ENCODE results near the gene CYP2S1.
"Not testable (repeated sequence)": the region's sequence is repeated elsewhere in the genome, so short reads cannot be mapped to it uniquely, and the experiment has no call there.

CYP2S1 gene

DNA sequence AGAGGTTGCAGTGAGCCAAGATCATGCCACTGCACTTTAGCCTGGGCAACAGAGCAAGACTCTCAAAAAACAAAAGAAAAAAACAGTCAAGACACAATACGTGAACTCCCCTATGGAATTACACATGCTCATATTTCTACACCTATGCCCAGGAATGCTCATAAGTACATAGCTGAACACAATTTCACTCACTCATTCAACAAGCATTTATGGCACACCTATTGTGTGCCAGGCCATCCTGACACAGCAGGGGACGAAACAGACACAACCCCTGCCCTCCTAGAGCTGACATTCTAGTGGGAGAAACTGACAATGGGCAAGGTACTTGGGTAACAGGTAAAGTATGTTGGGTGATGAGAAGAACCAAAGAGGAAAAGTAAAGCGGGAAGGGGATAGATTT is 35.5 kb downstream of the CYP2S1 start:
- TF ChIP-seq, protein P1, sequence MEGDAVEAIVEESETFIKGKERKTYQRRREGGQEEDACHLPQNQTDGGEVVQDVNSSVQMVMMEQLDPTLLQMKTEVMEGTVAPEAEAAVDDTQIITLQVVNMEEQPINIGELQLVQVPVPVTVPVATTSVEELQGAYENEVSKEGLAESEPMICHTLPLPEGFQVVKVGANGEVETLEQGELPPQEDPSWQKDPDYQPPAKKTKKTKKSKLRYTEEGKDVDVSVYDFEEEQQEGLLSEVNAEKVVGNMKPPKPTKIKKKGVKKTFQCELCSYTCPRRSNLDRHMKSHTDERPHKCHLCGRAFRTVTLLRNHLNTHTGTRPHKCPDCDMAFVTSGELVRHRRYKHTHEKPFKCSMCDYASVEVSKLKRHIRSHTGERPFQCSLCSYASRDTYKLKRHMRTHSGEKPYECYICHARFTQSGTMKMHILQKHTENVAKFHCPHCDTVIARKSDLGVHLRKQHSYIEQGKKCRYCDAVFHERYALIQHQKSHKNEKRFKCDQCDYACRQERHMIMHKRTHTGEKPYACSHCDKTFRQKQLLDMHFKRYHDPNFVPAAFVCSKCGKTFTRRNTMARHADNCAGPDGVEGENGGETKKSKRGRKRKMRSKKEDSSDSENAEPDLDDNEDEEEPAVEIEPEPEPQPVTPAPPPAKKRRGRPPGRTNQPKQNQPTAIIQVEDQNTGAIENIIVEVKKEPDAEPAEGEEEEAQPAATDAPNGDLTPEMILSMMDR (conservative IDR thresholded peaks at IDR 0.05; ENCODE audit: low read length): no peak
- H3K4me3 ChIP-seq (ENCODE audit: low read length): no peak overlapping the region
- no peak for DNase-seq (ENCODE audit: low read depth)

DNA sequence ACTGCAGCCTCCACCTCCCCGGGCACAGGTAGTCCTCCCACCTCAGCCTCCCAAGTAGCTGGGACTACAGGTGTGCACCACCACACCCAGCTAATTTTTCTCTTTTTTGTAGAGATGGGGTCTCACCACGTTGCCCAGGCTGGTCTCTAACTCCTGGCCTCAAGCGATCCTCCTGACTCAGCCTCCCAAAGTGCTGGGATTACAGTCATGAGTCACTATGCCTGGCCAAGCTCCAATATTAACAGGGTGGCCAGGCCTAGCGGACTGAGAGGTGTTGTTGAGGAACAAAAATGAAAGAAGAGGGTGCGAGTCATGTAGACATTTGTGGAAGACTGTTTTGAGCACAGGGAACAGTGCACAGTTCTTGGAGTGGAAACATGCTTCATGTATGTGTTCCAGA is 36.3 kb downstream of the CYP2S1 start:
- H3K4me3 ChIP-seq (ENCODE audit: low read length): not testable (repeated sequence)
- DNase-seq (ENCODE audit: low read depth): peak; percentile 33

DNA sequence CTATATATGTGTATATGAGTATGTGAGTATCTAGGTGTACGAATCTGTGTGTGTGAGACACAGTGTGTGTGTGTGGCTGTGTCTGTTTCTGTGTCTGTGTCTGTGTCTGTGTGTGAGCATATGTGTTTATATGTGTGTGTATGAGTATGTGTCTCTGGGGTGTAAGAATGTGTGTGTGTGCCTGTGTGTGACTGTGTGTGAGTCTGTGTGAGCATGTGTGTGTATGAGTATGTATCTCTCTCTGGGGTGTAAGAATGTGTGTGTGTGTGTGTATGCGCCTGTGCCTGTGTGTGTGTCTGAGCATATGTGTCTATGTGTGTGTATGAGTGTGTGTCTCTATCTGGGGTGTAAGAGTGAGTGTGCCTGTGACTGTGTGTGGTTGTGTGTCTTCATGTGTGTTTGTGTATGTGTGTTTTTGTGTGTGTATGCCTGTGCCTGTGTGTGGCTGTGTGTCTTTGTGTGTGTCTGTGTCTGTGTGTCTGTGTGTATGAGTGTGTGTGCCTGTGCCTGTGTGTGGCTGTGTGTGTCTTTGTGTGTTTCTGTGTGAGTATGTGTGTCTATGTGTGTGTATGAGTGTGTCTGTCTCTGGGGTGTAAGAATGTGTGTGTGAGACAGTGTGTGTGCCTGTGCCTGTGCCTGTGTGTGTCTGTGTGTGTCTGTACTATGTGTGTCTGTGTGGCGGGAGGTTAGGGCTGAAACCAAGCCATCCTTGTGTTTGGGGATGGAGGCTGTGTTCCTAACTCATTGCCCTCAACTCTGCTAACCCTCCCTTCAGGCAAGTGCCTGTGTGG is 37.2 kb downstream of the CYP2S1 start:
- DNase-seq (ENCODE audit: low read depth): no peak
- H3K4me3 ChIP-seq (ENCODE audit: low read length): no peak overlapping the region

DNA sequence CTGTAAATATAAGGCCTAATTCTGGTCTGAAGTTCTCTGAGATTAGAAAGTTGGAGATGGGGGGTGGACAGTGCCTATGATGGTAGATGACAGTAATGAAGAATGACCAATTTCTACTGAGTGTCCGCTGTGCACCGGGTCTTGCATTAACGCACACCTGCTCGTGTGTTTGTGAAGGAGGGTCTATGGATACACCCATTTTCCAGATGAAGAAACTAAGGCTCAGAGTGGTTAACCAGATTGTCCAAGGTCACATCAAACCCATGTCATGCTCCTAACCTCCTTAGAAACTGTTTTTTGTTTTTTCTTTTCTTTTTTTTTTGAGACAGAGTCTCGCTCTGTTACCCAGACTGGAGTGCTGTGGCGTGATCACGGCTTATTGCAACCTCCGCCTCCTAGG is 39.7 kb downstream of the CYP2S1 start:
- TF ChIP-seq, protein P1 (conservative IDR thresholded peaks at IDR 0.05; ENCODE audit: low read length): no peak
- no peak overlapping the region for H3K4me3 ChIP-seq (ENCODE audit: low read length)
- DNase-seq (ENCODE audit: low read depth): no peak

More for the DNA sequence above, 37.2 kb downstream of the CYP2S1 start:
- TF ChIP-seq, protein P1 (conservative IDR thresholded peaks at IDR 0.05; ENCODE audit: low read length): no peak

DNA sequence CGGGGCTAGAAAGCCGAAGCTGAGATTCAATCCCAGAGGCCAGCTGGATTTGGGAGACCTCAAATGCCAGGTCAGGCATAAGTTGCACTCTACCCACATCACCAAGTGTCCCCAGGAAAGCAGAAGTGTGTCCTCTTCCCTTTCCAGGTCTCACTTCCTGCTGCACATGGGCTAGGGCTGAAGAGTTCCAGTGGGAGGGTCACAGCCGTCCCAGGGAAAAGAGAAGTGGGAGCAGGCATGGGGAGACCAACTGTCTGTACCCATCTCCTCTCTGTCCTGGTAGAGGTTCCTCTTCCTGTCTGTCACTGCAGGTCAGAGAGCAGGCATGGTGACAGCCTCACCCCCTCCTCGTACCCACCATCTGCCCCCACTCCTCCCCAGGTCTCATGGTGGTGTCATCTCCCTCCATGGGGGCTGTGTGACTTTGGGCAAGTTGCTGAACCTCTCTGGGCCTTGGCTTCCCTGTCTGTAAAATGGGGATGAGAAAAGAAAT is 40.8 kb downstream of the CYP2S1 start:
- DNase-seq (ENCODE audit: low read depth): no peak
- no peak overlapping the region for H3K4me3 ChIP-seq (ENCODE audit: low read length)

DNA sequence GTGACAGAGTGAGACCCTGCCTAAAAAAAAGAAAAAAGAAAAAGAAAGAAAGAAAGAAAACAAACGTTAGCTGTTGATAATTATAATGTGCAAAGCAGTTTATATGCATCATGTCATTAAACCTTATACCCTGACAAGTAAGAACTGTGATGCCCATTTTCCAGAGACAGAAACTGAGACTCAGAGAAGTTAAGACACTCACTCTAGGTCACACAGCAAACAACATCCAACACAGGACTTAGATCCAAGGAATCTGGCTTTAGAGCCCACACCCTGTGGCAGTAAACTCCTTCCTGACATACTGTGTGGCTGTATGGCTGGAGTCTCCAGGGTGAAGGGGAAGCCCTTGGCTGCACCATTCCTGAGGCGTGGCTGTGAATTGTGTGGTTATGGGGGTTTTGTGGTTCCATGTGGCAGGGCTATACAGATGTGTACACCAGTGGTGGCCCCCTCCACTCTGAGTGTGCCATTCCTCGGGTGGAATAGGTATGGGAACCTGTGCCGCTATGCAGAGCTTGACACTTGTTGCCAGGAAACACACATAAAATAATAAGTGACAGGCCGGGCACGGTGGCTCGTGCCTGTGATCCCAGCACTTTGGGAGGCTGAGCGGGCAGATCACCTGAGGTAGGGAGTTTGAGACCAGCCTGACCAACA is 41.6 kb downstream of the CYP2S1 start:
- TF ChIP-seq, protein P1 (conservative IDR thresholded peaks at IDR 0.05; ENCODE audit: low read length): no peak

More for the DNA sequence above, 40.8 kb downstream of the CYP2S1 start:
- TF ChIP-seq, protein P1 (conservative IDR thresholded peaks at IDR 0.05; ENCODE audit: low read length): no peak

DNA sequence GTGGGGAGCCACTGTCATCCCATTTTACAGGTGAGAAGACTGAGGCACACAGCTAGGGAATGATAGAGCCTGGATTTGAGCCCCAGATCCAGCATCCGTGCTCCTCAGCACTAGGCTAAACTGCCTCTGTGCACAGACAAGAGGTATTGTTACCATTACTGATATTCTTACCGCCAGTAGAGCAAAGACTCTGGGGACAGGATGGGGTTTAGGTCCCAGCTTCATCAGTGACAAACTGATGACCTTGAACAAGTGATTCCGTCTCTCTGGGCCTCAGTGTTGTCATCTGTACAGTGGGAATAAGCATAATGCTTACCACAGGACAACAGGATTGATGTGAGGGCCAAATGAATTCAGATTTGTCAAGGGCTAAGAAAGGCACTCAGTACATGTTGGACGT is 42.5 kb downstream of the CYP2S1 start:
- H3K4me3 ChIP-seq (ENCODE audit: low read length): no peak overlapping the region
- DNase-seq (ENCODE audit: low read depth): no peak
- TF ChIP-seq, protein P1 (conservative IDR thresholded peaks at IDR 0.05; ENCODE audit: low read length): no peak

More for the DNA sequence above, 41.6 kb downstream of the CYP2S1 start:
- no peak for DNase-seq (ENCODE audit: low read depth)
- H3K4me3 ChIP-seq (ENCODE audit: low read length): no peak overlapping the region

All from AG10803 (cell line).